Heart right ventricle (tissue), 16 donors: ENCODE data around the gene SP100. TPM values are rescaled to one million over a fixed set of nuclear protein-coding genes. Genes with fewer than 3 reads are reported as not detected.

ENCODE experiments used
- ATAC-seq, 8 donors: fragments of 200-7000 bp; cut with Tn5 transposase; one replicate each; pipeline ENCODE4 v1.9.1; 2020; ENCODE audit warnings: mild to moderate bottlenecking in 8 of 8, moderate library complexity in 8 of 8, moderate number of reproducible peaks in 1 of 8
- DNase-seq, 2 donors: peaks; one replicate each; pipeline ENCODE4 v3.0.0-alpha.2; 2020
- H3K27ac ChIP-seq, 10 donors: fragments of 200-600 bp; sonication (generic) in 2 of 10; one replicate each; pipeline versions ENCODE4 v1.5.0 to v1.8.0; 2020 to 2022; ENCODE audit warnings: mild to moderate bottlenecking in 3 of 10
- H3K27me3 ChIP-seq, 7 donors: fragments of 200-600 bp; one replicate each; pipeline ENCODE4 v1.8.0; 2021 to 2022; ENCODE audit warnings: mild to moderate bottlenecking in 2 of 7
- H3K36me3 ChIP-seq, 9 donors: fragments of 200-600 bp; sonication (generic) in 1 of 9; one replicate each; pipeline versions ENCODE4 v1.5.0 to v1.8.0; 2020 to 2022; ENCODE audit warnings: mild to moderate bottlenecking in 2 of 9
- H3K4me1 ChIP-seq, 9 donors: fragments of 200-600 bp; sonication (generic) in 1 of 9; one replicate each; pipeline versions ENCODE4 v1.5.0 to v1.8.0; 2020 to 2022; ENCODE audit warnings: mild to moderate bottlenecking in 4 of 9
- H3K4me3 ChIP-seq, 10 donors: fragments of 200-600 bp; sonication (generic) in 2 of 10; one replicate each; pipeline versions ENCODE4 v1.5.0 to v1.8.0; 2020 to 2022; ENCODE audit warnings: mild to moderate bottlenecking in 7 of 10, moderate library complexity in 2 of 10
- H3K9me3 ChIP-seq, 11 donors: fragments of 200-600 bp in 10 of 11; sonication (generic) in 2 of 11; one replicate each; pipeline versions ENCODE4 v1.5.0 to v1.8.0; 2013 to 2022; ENCODE audit warnings: mild to moderate bottlenecking in 2 of 11, control low read depth in 1 of 11, moderate library complexity in 1 of 11
- CTCF ChIP-seq, 9 donors: fragments of 200-600 bp; sonication (generic) in 2 of 9; IDR thresholded peaks; one replicate each; pipeline versions ENCODE4 v1.5.0 to v1.8.0; 2021 to 2022; ENCODE audit warnings: antibody characterized with exemption in 9 of 9, mild to moderate bottlenecking in 5 of 9, moderate library complexity in 1 of 9
- WGBS, 2 donors: extraction: QIAGEN DNeasy Blood & Tissue Kit; methylation state at CpG; one replicate each; pipeline ENCODE4 v1.1.7; 2013; ENCODE audit warnings: inconsistent platforms in 1 of 2; 5-methylcytosine and 5-hydroxymethylcytosine counted together
- intact Hi-C, 10 donors: fragments of 100-400 bp; cut with DNase I; formaldehyde crosslinking; loops; one replicate each; pipeline versions ENCODE4 v1.11.1 to v1.14.2; 2022
- polyA plus RNA-seq, 2 donors: library from polyadenylated mRNA; stranded (reverse); fragments of 200-250 nt; gene quantifications; one replicate each; pipeline ENCODE4 v1.2.3, GENCODE V29; 2013
- total RNA-seq, 10 donors: library from RNA; stranded (reverse); fragmentation: NEBNext Ultra II Directional in 3 of 10; extraction: Animal tissue kit (Norgen Biotek cat#: 25700) in 3 of 10; gene quantifications; one replicate each; pipeline versions ENCODE4 v1.2.1 to v1.2.4, GENCODE V29; 2021 to 2023
- donor health status: Arrhythmogenic right ventricular cardiomyopathy.
- donor health status: ischemic (EF 13 %, LVEDD 7.1; RV severe dilation, severe dysfunction).
- donor health status: healthy with polysubstance abuse.
- donor health status: DM: no; HTN: yes; CAD: no.
- donor health status: DM: no; HTN: no; CAD: no.
- donor health status: ischemic (EF 25% LVEDD 6.9; RV normal size, moderate dysfunction).
- donor health status: ischemic (EF 25% LVEDD 5.7; RV mildly dilated, moderate dysfunction).
- donor health status: healthy.
- donor health status: DM: yes; HTN: yes; CAD: no.
- donor health status: Ischemic cardiomyopathy.
- donor health status: ischemic (EF 35%, LVEDD 5.7; RV mildly dilated, moderate dysfunction).
- donor health status: nonischemic (EF 11% LVEDD 7.7; RV severe dilation, severe dysfunction).
- donor health status: DM: yes; HTN: yes; CAD: no.
- donor health status: PGD.
- donor health status: ischemic (EF 29% LVEDD 5.4; RV normal size, mild dysfunction).
- donor health status: nonischemic (EF 23%, LVEDD 6.1; RV moderate dilation, normal function).

The SP100 gene
- total and polyA plus RNA-seq, 12 donors, result 20.3 to 123 (median 57.7) TPM

DNA sequence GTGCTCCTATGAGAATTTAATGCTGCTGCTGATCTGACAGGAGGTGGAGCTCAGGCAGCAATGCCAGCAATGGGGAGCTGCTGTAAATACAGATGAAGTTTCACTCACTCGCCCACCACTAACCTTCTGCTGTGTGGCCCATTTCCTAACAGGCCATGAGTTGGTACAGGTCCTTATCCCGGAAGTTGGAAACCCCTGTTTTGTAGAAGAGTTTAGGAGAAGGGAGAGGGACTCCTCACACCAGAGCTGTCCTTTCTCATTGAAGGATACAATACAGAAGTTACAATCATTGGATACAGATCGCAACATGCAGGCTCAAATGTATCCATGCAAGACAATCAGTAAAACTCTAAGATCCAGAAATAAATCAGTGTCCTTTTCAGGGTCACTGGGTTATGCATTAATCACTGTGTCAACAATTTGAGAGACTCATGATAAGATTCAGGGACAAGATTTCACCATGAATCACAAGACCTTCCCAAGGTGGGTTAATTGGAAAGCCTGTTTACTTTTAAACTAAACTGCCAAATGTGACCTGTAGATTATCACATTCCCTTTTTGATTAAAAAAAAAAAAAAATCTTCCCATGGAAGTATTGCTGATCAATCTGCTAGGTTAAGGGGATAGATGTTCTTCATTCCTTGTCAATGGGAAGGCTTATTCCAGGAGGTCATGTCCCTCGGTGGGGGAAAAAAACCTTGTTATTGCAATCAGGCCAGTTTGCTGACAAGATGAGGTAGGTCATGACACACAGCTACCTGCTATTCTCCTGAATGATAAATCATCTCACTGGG is 97.2 kb downstream of the SP100 start:
- Histone ChIP-seq H3K36me3 (peaks cover 0 to 70% (median 8%) of the 10 kb centered on the region in 9 donors), H3K27me3 (no peaks in the 10 kb centered on the region), H3K4me3 (no peak overlapping the region), H3K9me3 (no peaks in the 10 kb centered on the region), H3K4me1 (no peaks in the 10 kb centered on the region), H3K27ac (no peak overlapping the region)
- no peak for TF ChIP-seq CTCF (IDR thresholded peaks at IDR 0.05)
- DNase-seq (no peak), ATAC-seq (no peak)
- intact Hi-C loops, result no loop called here
- 88 to 90% methylated on average over 4 of the region's 4 CpGs for WGBS, 2 donors

GRCh38 chr2:230520061-230520874 is 104.3 kb downstream of the SP100 start:
- DNase-seq (no peak), ATAC-seq (no peak)
- intact Hi-C loops, result no loop called here
- TF ChIP-seq CTCF (IDR thresholded peaks at IDR 0.05), result no peak
- no peak overlapping the region for H3K4me3 ChIP-seq
- peaks cover 0 to 42% (median 12%) of the 10 kb centered on the region in 11 donors for H3K9me3 ChIP-seq
- no peaks in the 10 kb centered on the region for H3K27me3 ChIP-seq
- WGBS, 2 donors, result 83 to 84% methylated on average over 9 of the region's 9 CpGs
- no peak overlapping the region for H3K27ac ChIP-seq
- H3K4me1 ChIP-seq, result no peaks in the 10 kb centered on the region
- H3K36me3 ChIP-seq, result peaks cover 0 to 21% (median 0%) of the 10 kb centered on the region in 9 donors

- no peak overlapping the region for H3K27ac ChIP-seq
- no peak overlapping the region for H3K4me3 ChIP-seq
- no peak for TF ChIP-seq CTCF (IDR thresholded peaks at IDR 0.05)
- H3K9me3 ChIP-seq, result peaks cover 0 to 48% (median 12%) of the 10 kb centered on the region in 11 donors
- H3K4me1 ChIP-seq, result no peaks in the 10 kb centered on the region
- DNase-seq (no peak), ATAC-seq (no peak)
- peaks cover 0 to 21% (median 0%) of the 10 kb centered on the region in 9 donors for H3K36me3 ChIP-seq
- intact Hi-C loops, result no loop called here
- no peaks in the 10 kb centered on the region for H3K27me3 ChIP-seq
These were observed 104.8 kb downstream of the SP100 start for GRCh38 chr2:230520875-230521155.

- no peaks in the 10 kb centered on the region for H3K27me3 ChIP-seq
- peaks cover 0 to 21% (median 0%) of the 10 kb centered on the region in 9 donors for H3K36me3 ChIP-seq
- H3K9me3 ChIP-seq, result peaks cover 0 to 54% (median 12%) of the 10 kb centered on the region in 11 donors
- no peak for DNase-seq
- ATAC-seq, result no peak
- TF ChIP-seq CTCF (IDR thresholded peaks at IDR 0.05), result no peak
- 78 to 79% methylated on average over 2 of the region's 2 CpGs for WGBS, 2 donors
- intact Hi-C loops, result no loop called here
- no peak overlapping the region for H3K27ac ChIP-seq
- H3K4me3 ChIP-seq, result no peak overlapping the region
- no peaks in the 10 kb centered on the region for H3K4me1 ChIP-seq
These were observed 105.4 kb downstream of the SP100 start for GRCh38 chr2:230521386-230521785.
